ENCODE measurements around the gene PRAF2.

DNA sequence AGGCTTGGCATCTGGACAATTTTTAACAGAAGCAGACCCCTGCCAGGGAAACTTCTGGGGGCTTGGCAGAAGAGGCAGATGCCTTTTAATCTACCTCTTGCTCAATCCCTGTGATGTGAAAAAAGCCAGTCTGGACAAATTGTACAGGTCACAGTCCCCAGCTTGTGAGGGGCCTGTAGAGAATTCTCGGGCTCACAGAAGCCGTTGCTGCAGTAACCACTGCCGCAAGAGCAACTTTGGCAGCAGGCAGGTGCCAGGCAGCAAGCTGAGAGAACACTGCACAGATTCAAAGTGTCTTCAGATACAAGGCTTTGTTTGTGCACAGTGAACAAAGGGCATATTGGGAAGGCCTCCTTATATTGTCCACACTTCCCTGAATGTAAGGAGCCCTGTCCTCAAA lies 38.0 kb upstream of the PRAF2 start:
- TF ChIP-seq, protein P1, sequence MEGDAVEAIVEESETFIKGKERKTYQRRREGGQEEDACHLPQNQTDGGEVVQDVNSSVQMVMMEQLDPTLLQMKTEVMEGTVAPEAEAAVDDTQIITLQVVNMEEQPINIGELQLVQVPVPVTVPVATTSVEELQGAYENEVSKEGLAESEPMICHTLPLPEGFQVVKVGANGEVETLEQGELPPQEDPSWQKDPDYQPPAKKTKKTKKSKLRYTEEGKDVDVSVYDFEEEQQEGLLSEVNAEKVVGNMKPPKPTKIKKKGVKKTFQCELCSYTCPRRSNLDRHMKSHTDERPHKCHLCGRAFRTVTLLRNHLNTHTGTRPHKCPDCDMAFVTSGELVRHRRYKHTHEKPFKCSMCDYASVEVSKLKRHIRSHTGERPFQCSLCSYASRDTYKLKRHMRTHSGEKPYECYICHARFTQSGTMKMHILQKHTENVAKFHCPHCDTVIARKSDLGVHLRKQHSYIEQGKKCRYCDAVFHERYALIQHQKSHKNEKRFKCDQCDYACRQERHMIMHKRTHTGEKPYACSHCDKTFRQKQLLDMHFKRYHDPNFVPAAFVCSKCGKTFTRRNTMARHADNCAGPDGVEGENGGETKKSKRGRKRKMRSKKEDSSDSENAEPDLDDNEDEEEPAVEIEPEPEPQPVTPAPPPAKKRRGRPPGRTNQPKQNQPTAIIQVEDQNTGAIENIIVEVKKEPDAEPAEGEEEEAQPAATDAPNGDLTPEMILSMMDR (IDR thresholded peaks at IDR 0.05), result no peak
- no peak for TF ChIP-seq POLR2A (IDR thresholded peaks at IDR 0.05; ENCODE audit: low read depth)
- no peak for TF ChIP-seq POLR2AphosphoS5 (IDR thresholded peaks at IDR 0.05)
- no peak for TF ChIP-seq EP300 (IDR thresholded peaks at IDR 0.05)
